ENCODE data around the gene SFXN5.

DNA sequence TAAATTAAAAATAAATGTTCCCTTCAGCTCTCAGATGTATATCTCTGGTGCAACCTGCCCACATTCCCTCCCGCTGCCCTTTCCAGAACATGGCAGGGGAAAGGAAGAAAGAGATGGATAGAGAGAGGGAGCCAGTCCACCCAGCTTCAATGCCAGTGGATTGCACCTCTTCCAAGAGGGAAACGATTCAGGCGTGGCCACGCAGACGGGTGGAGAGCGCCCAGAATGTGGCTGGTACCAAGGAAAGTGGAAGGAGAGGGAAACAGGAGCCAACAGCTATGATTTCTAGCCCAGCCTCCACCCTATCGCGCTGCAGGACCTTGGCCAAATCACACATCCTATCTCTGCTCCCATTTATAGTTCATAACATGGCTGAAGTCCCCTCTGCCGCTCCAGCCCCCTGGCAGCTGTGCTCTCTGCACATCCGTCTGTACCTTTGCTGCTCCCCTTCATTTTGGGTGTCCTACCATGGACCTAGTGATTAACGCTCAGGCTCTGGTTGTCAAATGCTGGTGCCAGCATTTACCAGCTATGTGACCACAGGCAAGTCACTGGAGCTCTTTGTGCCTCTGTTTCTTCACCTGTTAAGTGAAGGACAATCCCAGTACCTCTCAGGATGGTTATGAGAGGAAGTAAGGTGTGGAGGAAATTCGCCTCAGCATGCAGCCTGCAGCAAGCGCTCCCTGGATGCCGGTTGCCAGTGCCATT, 66.5 kb downstream of the SFXN5 start:
- TF ChIP-seq EZH2 (IDR thresholded peaks at IDR 0.05; ENCODE audit: insufficient read depth, poor library complexity, severe bottlenecking) = no peak
- no peak for TF ChIP-seq EZH2phosphoT487 (IDR thresholded peaks at IDR 0.05; ENCODE audit: insufficient read depth, low read depth)
